Measurements from ENCODE around the gene EDAR.

GRCh38 chr2:108970369-108970768, 18.7 kb downstream of the EDAR start:
- TF ChIP-seq CEBPB (IDR thresholded peaks at IDR 0.05; ENCODE audit: low read depth, low read length) (no peak), SIX5 (IDR thresholded peaks at IDR 0.05; ENCODE audit: low read depth, low read length) (no peak), RAD21 (IDR thresholded peaks at IDR 0.05 in 1 of 2, conservative IDR thresholded peaks at IDR 0.05 in 1 of 2; ENCODE audit: low read depth in 2 of 2, low read length in 2 of 2) (no peak), RFX5 (IDR thresholded peaks at IDR 0.05; ENCODE audit: borderline replicate concordance, low read depth, low read length) (no peak), HDAC2 (IDR thresholded peaks at IDR 0.05; ENCODE audit: borderline replicate concordance in 1 of 2, low read depth in 2 of 2, low read length in 2 of 2) (no peak)

Data from H1 (cell line).